Testis (tissue), 3 donors: ENCODE measurements around the gene OPN3. TPM values are rescaled to one million over a fixed set of nuclear protein-coding genes. Genes with fewer than 3 reads are reported as not detected.

Experiments used
- DNase-seq: peaks from one replicate; pipeline ENCODE4 v3.0.0-alpha.2; 2019
- H3K27ac ChIP-seq, 2 donors: fragments of 200-600 bp; sonication (generic); one replicate each; pipeline ENCODE4 v1.5.1; 2019
- H3K27me3 ChIP-seq: fragments of 200-600 bp; sonication (generic); one replicate; pipeline ENCODE4 v1.5.1; 2019
- H3K36me3 ChIP-seq: fragments of 200-600 bp; sonication (generic); one replicate; pipeline ENCODE4 v1.5.1; 2017; ENCODE audit warnings: low read depth; ENCODE audit errors: missing control alignments
- H3K4me1 ChIP-seq: fragments of 200-600 bp; sonication (generic); one replicate; pipeline ENCODE4 v1.5.1; 2019
- H3K4me3 ChIP-seq, 2 donors: fragments of 200-600 bp; sonication (generic); one replicate each; pipeline ENCODE4 v1.5.1; 2017 to 2019
- H3K9me3 ChIP-seq: fragments of 200-600 bp; sonication (generic); one replicate; pipeline ENCODE4 v1.5.1; 2017
- CTCF ChIP-seq, 3 experiments: fragments of 450-650 bp in 2 of 3; fragments of 200-600 bp in 1 of 3; sonication (generic) in 1 of 3; IDR thresholded peaks; one replicate each; pipeline ENCODE4 v1.5.1; 2016 to 2019; ENCODE audit warnings: antibody characterized with exemption in 3 of 3, mild to moderate bottlenecking in 2 of 3, moderate library complexity in 1 of 3
- POLR2A ChIP-seq: fragments of 450-650 bp; IDR thresholded peaks from one replicate; pipeline ENCODE4 v1.6.1; 2017; ENCODE audit warnings: antibody characterized with exemption, mild to moderate bottlenecking, moderate library complexity
- WGBS, 2 donors: methylation state at CpG; one replicate each; pipeline ENCODE4 v1.1.5; 2018; 5-methylcytosine and 5-hydroxymethylcytosine counted together
- intact Hi-C: fragments of 100-400 bp; cut with DNase I; formaldehyde crosslinking; loops from one replicate; pipeline ENCODE4 v1.15.1; 2023; ENCODE audit warnings: low total_unique reads
- polyA plus RNA-seq: library from polyadenylated mRNA; stranded (reverse); fragments of 350-450 nt; fragmentation: Illumina TruSeq; extraction: RNeasy Lipid Tissue Mini Kit (QIAGEN cat#74804); gene quantifications from one replicate; pipeline ENCODE4 v1.2.3, GENCODE V29; 2014; ENCODE audit warnings: low read depth, low replicate concordance; ENCODE audit not compliant: insufficient read depth
- total RNA-seq, 2 donors: library from RNA; depleted of rRNA; stranded (reverse); fragments of >200 nt; gene quantifications; one replicate each; pipeline ENCODE4 v1.2.3, GENCODE V29; 2016

The OPN3 gene
- total and polyA plus RNA-seq, 3 donors from 2014 or later: 25.8 to 45.8 (median 41.4) TPM

- H3K4me1 ChIP-seq: peaks cover 7% of the 10 kb centered on the region
- H3K4me3 ChIP-seq: no peak overlapping the region
- DNase-seq: no peak
- intact Hi-C loops: no loop called here
- WGBS, 2 donors: 89 to 92% methylated on average over 3 of the region's 3 CpGs
- H3K9me3 ChIP-seq: no peaks in the 10 kb centered on the region
- TF ChIP-seq POLR2A (no peak), CTCF (IDR thresholded peaks at IDR 0.05) (no peak)
- H3K36me3 ChIP-seq: no peaks in the 10 kb centered on the region
- no peaks in the 10 kb centered on the region for H3K27me3 ChIP-seq
- H3K27ac ChIP-seq: no peak overlapping the region
Observed at GRCh38 chr1:241632987-241633386, 7.2 kb downstream of the OPN3 start.

GRCh38 chr1:241631674-241632073 is 8.5 kb downstream of the OPN3 start:
- Histone ChIP-seq H3K4me3 (no peak overlapping the region), H3K9me3 (no peaks in the 10 kb centered on the region), H3K36me3 (no peaks in the 10 kb centered on the region), H3K27ac (no peak overlapping the region), H3K4me1 (no peaks in the 10 kb centered on the region), H3K27me3 (no peaks in the 10 kb centered on the region)
- TF ChIP-seq POLR2A (no peak), CTCF (IDR thresholded peaks at IDR 0.05) (no peak)
- no peak for DNase-seq
- 43 to 50% methylated on average over 5 of the region's 5 CpGs for WGBS, 2 donors
- intact Hi-C loops: no loop called here

GRCh38 chr1:241630899-241631298 is 9.3 kb downstream of the OPN3 start:
- TF ChIP-seq POLR2A (no peak), CTCF (IDR thresholded peaks at IDR 0.05) (no peak)
- H3K9me3 ChIP-seq: no peaks in the 10 kb centered on the region
- intact Hi-C loops: no loop called here
- H3K27me3 ChIP-seq: no peaks in the 10 kb centered on the region
- DNase-seq: no peak
- no peak overlapping the region for H3K27ac ChIP-seq
- no peaks in the 10 kb centered on the region for H3K4me1 ChIP-seq
- no peaks in the 10 kb centered on the region for H3K36me3 ChIP-seq
- WGBS, 2 donors: 94 to 97% methylated on average over 2 of the region's 2 CpGs
- no peak overlapping the region for H3K4me3 ChIP-seq

GRCh38 chr1:241630476-241630875 is 9.7 kb downstream of the OPN3 start:
- WGBS, 2 donors: 89 to 94% methylated on average over 1 of the region's 1 CpG
- Histone ChIP-seq H3K9me3 (no peaks in the 10 kb centered on the region), H3K27me3 (no peaks in the 10 kb centered on the region), H3K27ac (no peak overlapping the region), H3K36me3 (no peaks in the 10 kb centered on the region), H3K4me3 (no peak overlapping the region), H3K4me1 (no peaks in the 10 kb centered on the region)
- intact Hi-C loops: no loop called here
- DNase-seq: no peak
- TF ChIP-seq POLR2A (no peak), CTCF (IDR thresholded peaks at IDR 0.05) (no peak)

GRCh38 chr1:241630005-241630404 is 10.2 kb downstream of the OPN3 start:
- DNase-seq: no peak
- H3K9me3 ChIP-seq: no peaks in the 10 kb centered on the region
- no peaks in the 10 kb centered on the region for H3K4me1 ChIP-seq
- intact Hi-C loops: no loop called here
- H3K4me3 ChIP-seq: no peak overlapping the region
- TF ChIP-seq POLR2A: no peak
- no peak for TF ChIP-seq CTCF (IDR thresholded peaks at IDR 0.05)
- no peak overlapping the region for H3K27ac ChIP-seq
- H3K36me3 ChIP-seq: no peaks in the 10 kb centered on the region
- H3K27me3 ChIP-seq: no peaks in the 10 kb centered on the region
